OCI-LY7 (cell line): ENCODE measurements around the gene TTC34. TPM values are rescaled to one million over a fixed set of nuclear protein-coding genes. Genes with fewer than 3 reads are reported as not detected.

ENCODE experiments used
- BruUV-seq: library from RNA; stranded (reverse); fragments of 400-500 nt; replicated peaks from 2 replicates; lab custom pipeline; 2021; lab: Mats Ljungman, UMichigan
- CTCF ChIA-PET: fragments of 300-600 bp; sonication (Branson Sonifier 250); formaldehyde crosslinking; loops from one replicate; lab custom pipeline; 2022; ENCODE audit warnings: antibody characterized with exemption; ENCODE audit not compliant: unreplicated experiment; lab: Charles Lee
- POLR2A ChIA-PET: fragments of 300-600 bp; sonication (Branson Sonifier 250); formaldehyde crosslinking; loops from one replicate; lab custom pipeline; 2022; ENCODE audit warnings: antibody characterized with exemption; lab: Charles Lee
- DNase-seq: peaks from one replicate; pipeline ENCODE4 v3.0.0-alpha.2; 2015; ENCODE audit warnings: low spot score
- H2AFZ ChIP-seq: fragments of 200-600 bp; sonication (generic), shearing (Covaris generic); 2 replicates; pipeline ENCODE4 v1.6.1; 2014; ENCODE audit warnings: mild to moderate bottlenecking, antibody characterized with exemption, low read length, moderate library complexity
- H3K27ac ChIP-seq: fragments of 200-600 bp; sonication (generic); 2 replicates; pipeline ENCODE4 v1.5.1; 2014; ENCODE audit warnings: mixed run types, low read depth, mild to moderate bottlenecking, moderate library complexity, low read length, inconsistent platforms; ENCODE audit not compliant: poor library complexity, severe bottlenecking
- H3K36me3 ChIP-seq: fragments of 200-600 bp; sonication (generic); 2 replicates; pipeline ENCODE4 v1.6.1; 2014; ENCODE audit warnings: mild to moderate bottlenecking, antibody characterized with exemption, low read length, moderate library complexity, mixed read lengths; ENCODE audit not compliant: insufficient read depth
- H3K4me1 ChIP-seq: fragments of 200-600 bp; sonication (generic); 2 replicates; pipeline ENCODE4 v1.5.1; 2014; ENCODE audit warnings: mild to moderate bottlenecking, low read length; ENCODE audit not compliant: insufficient read depth, poor library complexity, severe bottlenecking
- H3K4me2 ChIP-seq: fragments of 200-600 bp; sonication (generic); 2 replicates; pipeline ENCODE4 v1.6.1; 2014; ENCODE audit warnings: mild to moderate bottlenecking, low read length
- H3K4me3 ChIP-seq: fragments of 200-600 bp; sonication (generic); 2 replicates; pipeline ENCODE4 v1.5.1; 2014; ENCODE audit warnings: mild to moderate bottlenecking, low read depth, low read length; ENCODE audit not compliant: poor library complexity, severe bottlenecking
- H3K79me2 ChIP-seq: fragments of 200-600 bp; sonication (generic); 2 replicates; pipeline ENCODE4 v1.6.1; 2016; ENCODE audit warnings: low read depth, mild to moderate bottlenecking, low read length, moderate library complexity, mixed read lengths; ENCODE audit not compliant: insufficient read depth
- H3K9me2 ChIP-seq: fragments of 200-600 bp; sonication (generic); 2 replicates; pipeline ENCODE4 v1.6.1; 2016; ENCODE audit warnings: mild to moderate bottlenecking, low read length, mixed read lengths; ENCODE audit not compliant: insufficient read depth
- H3K9me3 ChIP-seq: fragments of 200-600 bp; sonication (generic); 2 replicates; pipeline ENCODE4 v1.6.1; 2014; ENCODE audit warnings: mild to moderate bottlenecking, mixed run types, low read length, mixed read lengths
- H4K20me1 ChIP-seq: fragments of 200-600 bp; sonication (generic); 2 replicates; pipeline ENCODE4 v1.6.1; 2014; ENCODE audit warnings: mild to moderate bottlenecking, antibody characterized with exemption, low read length, moderate library complexity, mixed read lengths; ENCODE audit not compliant: insufficient read depth
- EZH2phosphoT487 ChIP-seq: fragments of 200-600 bp; sonication (generic); IDR thresholded peaks from 2 replicates; pipeline ENCODE4 v1.6.1; 2018; ENCODE audit warnings: low read depth, borderline replicate concordance, mild to moderate bottlenecking, mixed run types, antibody characterized with exemption, low read length, moderate library complexity, mixed read lengths
- intact Hi-C: fragments of 100-400 bp; cut with micrococcal nuclease; formaldehyde crosslinking; loops from one replicate; pipeline ENCODE4 v1.10.0; 2022; ENCODE audit not compliant: unreplicated experiment
- total RNA-seq, 2 experiments: library from RNA; depleted of rRNA in 1 of 2; stranded (reverse); fragments of >200 nt in 1 of 2; shearing (Covaris generic) in 1 of 2; gene quantifications; 2 replicates each; pipeline ENCODE4 v1.2.3, GENCODE V29; 2014 to 2022
- TF ChIP-seq, protein P1 (sequence below): fragments of 200-600 bp; sonication (generic); conservative IDR thresholded peaks from 2 replicates; pipeline ENCODE4 v1.5.1; 2014; ENCODE audit warnings: mild to moderate bottlenecking, antibody characterized with exemption, low read length, moderate library complexity, mixed read lengths

TTC34 gene
- total RNA-seq, 2 experiments from 2014 or later = 1.1 to 2.2 TPM

DNA sequence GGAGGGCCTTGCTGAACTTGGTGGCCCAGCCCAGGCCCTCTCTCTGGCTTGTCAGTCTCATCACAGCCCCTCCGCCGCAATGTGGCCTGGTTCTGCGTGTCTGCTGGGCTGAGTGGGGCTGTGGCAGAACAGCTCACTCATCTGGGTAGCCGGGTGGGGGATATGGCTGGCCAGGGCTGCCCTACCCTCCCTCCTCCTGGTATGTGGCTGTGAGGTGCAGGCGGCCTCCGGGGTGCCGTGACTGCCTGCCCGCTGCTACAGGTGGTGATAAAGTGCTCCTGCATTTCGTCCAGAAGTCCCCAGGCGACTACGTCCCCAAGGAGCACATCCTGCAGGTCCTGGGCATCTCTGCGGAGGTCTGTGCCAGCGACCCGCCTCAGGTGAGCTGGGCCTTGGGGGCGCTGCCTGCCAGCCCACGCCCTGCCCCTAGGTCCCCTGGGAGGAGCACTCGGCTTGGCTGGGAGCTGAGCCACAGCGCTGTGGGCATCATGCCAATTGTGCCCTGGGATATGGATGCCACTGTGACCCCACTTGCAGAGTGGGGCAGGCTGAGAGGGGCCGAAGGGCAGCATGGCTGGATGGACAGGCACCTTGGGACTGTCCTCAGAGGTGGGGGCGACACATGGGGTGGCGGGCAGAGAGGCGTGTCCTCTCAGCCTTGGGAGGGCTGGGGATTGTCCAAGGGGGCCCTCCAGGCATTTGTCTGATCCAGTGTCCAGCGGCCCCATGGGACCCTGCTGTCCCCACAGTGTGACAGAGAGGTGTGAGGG, 212.6 kb downstream of the TTC34 start:
- H4K20me1 ChIP-seq = no peaks in the 10 kb centered on the region
- no TSS peak for BruUV-seq
- intact Hi-C loops = no loop called here
- H3K4me2 ChIP-seq = no peak overlapping the region
- TF ChIP-seq, protein P1, sequence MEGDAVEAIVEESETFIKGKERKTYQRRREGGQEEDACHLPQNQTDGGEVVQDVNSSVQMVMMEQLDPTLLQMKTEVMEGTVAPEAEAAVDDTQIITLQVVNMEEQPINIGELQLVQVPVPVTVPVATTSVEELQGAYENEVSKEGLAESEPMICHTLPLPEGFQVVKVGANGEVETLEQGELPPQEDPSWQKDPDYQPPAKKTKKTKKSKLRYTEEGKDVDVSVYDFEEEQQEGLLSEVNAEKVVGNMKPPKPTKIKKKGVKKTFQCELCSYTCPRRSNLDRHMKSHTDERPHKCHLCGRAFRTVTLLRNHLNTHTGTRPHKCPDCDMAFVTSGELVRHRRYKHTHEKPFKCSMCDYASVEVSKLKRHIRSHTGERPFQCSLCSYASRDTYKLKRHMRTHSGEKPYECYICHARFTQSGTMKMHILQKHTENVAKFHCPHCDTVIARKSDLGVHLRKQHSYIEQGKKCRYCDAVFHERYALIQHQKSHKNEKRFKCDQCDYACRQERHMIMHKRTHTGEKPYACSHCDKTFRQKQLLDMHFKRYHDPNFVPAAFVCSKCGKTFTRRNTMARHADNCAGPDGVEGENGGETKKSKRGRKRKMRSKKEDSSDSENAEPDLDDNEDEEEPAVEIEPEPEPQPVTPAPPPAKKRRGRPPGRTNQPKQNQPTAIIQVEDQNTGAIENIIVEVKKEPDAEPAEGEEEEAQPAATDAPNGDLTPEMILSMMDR = no peak
- no peak for TF ChIP-seq EZH2phosphoT487
- DNase-seq = no peak
- CTCF ChIA-PET = no interaction called here
- no peaks in the 10 kb centered on the region for H3K79me2 ChIP-seq
- peaks cover 22% of the 10 kb centered on the region for H3K4me1 ChIP-seq
- no peak overlapping the region for H3K4me3 ChIP-seq
- H2AFZ ChIP-seq = no peak overlapping the region
- no peaks in the 10 kb centered on the region for H3K9me2 ChIP-seq
- no peak overlapping the region for H3K27ac ChIP-seq
- H3K36me3 ChIP-seq = no peaks in the 10 kb centered on the region
- H3K9me3 ChIP-seq = no peaks in the 10 kb centered on the region
- POLR2A ChIA-PET = no interaction called here

DNA sequence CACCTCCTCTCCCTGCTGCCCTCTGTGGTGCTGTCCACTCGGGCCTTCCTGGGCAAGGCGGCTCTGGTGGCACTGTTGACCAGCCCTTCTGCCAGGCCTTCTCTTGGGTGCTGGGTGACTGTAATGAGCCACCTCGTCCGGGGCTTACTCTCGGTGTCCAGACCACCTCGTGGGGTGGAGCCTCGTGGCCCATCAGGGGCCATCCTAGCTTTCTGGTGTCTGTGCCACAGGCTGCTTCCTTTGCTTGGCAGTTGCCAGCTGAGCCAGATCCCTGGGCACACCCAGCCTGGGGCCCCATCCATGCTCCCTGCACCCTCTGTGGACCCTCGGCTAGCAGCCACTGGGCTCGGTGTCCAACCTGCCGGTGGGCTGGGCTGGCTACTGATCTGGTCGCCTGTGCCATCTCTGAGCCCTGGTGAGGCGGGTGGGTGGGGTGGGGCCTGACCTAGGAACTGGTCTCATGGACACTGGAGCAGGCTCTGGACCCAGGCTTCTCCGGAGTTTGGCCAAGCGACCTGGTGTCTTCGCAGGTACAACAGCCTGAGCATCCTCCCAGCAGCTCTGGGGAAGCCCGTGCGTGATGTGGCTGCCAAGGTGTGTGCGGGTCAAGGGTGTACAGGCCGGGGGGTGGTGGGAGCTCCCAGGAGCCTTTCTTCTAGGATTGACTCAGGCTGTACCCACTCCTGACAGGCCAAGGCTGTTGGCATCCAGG, 213.5 kb downstream of the TTC34 start:
- Histone ChIP-seq H3K36me3 (no peaks in the 10 kb centered on the region), H3K4me2 (peak overlapping the region; percentile 94), H3K79me2 (no peaks in the 10 kb centered on the region), H3K27ac (no peak overlapping the region), H3K9me2 (no peaks in the 10 kb centered on the region), H3K4me1 (peaks cover 31% of the 10 kb centered on the region), H4K20me1 (no peaks in the 10 kb centered on the region), H3K9me3 (no peaks in the 10 kb centered on the region), H3K4me3 (peak overlapping the region; percentile 90), H2AFZ (no peak overlapping the region)
- POLR2A ChIA-PET = no interaction called here
- intact Hi-C loops = no loop called here
- CTCF ChIA-PET = no interaction called here
- no TSS peak for BruUV-seq
- DNase-seq = no peak
- TF ChIP-seq, protein P1 = no peak
- TF ChIP-seq EZH2phosphoT487 = no peak
